Measurements from ENCODE around the gene UTP25.

UTP25 gene

DNA sequence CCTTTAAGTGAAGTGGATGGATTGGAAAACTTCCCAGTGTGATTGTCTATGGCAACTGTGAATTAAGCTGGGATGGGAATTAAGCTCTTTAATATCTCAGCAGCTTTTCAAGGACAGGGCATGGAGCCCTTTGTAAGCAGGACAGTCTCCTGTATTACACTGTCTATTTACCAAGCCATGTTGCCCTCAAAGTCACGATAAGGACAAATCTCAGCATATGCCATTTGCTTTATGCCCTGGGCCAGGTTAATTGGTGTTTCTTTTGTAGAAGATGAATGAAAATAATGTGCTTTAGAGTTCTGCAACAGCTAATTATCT is 17.6 kb downstream of the UTP25 start:
- no peak for DNase-seq

DNA sequence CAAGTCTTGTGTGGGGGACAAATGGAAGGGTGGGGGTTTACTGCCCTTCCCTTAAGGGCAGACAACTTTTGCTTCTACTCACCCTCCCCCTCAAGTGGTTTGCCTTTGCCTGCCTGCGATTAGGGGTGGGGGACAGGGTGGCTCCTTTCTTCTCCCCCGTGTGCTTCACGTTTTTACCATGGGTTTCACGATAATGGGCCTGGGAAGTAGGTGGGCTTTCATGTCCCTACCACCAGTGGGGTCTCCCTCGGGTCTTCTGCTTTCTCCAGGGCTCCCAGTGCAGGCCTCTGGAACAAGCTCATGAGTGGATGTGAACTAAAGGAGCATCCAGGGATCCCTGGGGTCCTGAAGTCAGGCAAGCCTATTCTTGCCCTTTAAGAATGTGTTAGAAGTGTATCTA is 21.6 kb downstream of the UTP25 start:
- no peak for DNase-seq

DNA sequence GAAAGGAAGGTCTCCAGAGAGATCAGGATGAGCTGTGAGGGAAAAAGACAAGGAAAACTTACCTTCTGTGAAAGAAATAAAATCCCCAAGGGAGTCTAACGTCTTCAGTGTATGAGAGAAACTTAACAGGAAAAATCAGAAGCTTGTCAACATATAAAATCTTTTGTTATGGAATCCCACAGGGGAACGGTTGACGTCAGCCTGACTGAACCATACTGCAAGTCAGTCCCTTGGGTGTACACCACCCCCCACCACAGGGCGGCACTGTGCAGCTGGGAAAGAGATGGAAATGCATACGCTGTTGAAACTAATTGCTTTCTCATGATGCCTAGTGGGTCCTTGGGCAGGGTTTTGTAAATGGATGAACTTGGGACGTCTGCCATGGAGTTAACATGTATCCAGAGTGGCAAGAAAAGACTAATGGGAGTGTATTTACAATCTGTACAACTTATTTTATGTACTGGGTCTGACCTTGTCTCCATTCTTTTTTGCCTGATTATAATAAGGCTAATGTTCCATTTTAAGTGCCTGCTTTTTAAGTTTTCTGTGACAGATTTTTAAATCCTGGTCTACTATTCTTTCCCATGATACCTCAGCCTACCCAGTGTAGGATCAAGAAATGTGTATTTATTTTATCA is 22.7 kb downstream of the UTP25 start:
- peak; percentile 19 for DNase-seq

DNA sequence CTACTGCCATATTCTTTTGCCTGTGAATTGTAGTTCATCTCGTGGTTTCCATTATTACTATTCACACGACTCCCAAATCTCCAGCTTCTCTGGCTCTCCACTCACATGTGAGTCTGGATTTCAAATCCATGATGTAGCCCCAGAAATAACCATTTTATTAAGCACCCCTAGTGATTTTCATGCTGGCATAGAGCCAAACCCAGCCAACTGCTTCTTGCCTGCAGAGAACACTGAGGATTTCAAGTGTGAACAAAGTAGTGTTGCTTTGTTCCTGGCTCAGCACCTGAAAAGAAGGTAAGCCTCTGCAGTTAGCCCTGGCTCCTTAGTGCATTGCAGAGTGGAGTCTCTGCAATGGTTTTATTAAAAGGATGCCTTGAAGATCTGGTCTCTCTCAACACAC is 25.9 kb downstream of the UTP25 start:
- DNase-seq: no peak

DNA sequence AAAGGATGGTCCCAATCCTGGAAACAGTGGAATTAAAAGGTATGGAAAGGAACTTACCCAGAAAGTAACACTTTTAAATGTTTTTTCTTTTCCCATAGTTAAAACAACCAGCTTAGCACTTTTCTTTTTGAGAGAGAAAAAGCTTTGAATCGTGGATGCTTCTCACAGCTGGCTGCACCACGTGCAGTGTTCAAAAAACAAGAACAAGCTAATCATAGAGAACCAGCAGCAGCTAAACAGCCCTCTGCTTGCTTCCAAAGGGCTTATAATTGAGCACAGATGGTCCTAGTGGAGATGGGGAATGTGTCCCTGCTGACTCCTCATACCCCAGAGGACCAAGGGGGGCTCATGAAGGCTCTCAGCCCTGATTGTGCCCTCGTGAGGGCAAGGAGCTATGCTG is 26.4 kb downstream of the UTP25 start:
- no peak for DNase-seq

DNA sequence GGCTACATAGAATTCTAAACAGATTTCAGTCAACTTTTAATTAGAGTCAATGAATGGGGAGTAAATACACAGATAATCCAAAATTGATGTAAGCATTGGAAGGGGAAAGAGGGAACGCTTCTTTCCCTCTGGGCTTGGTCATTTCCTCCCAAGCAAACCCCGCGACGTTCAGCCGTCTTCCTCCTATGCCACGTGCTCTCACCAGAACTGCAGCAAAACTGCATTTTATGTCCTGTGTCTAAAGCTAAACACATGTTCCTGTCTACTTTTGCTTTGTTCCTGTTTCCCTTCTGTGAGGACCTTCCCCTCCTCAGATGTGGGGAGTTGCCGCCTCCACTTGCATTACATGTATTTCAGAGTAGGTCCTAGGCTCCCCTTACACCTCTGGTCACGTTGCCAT is 27.2 kb downstream of the UTP25 start:
- no peak for DNase-seq

DNA sequence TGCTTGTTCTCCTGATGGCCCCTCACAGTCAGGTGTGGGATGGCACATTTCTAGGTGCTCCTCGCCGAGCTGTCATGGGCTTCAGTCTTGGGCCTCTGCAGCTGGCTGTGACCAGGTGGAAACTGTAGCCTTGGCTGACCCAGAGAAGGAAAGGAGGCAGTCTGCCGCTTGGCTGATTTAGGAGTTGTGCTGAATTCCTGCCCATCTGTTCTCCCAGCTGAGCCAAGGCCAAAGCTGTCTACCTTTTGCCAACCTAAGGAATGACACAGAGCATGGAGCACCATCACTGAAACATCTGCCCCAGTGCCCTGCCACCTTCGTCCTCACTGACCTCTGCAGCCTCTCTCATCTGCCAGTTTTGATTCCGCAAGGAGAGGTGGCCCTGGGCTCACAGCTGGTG is 27.9 kb downstream of the UTP25 start:
- DNase-seq: no peak

DNA sequence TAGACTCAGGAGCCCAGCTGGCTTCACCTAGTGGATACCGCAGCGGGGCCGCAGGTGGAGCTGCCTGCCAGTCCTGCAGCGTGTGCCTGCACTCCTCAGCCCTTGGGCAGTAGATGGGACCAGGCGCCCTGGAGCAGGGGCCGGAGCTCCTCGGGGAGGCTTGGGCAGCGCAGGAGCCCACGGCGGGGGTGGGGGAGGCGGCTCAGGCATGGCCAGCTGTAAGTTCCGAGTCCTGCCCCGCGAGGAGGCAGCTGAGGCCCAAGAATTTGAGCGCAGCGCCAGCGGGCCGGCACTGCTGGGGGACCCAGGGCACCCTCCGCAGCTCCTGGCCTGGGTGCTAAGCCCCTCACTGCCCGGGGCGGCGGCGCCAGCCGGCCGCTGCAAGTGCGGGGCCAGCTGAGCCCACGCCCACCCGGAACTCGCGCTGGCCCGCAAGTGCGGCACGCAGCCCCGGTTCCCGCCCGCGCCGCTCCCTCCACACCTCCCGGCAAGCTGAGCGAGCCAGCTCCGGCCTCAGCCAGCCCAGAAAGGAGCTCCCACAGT is 30.9 kb downstream of the UTP25 start:
- no peak for DNase-seq

DNA sequence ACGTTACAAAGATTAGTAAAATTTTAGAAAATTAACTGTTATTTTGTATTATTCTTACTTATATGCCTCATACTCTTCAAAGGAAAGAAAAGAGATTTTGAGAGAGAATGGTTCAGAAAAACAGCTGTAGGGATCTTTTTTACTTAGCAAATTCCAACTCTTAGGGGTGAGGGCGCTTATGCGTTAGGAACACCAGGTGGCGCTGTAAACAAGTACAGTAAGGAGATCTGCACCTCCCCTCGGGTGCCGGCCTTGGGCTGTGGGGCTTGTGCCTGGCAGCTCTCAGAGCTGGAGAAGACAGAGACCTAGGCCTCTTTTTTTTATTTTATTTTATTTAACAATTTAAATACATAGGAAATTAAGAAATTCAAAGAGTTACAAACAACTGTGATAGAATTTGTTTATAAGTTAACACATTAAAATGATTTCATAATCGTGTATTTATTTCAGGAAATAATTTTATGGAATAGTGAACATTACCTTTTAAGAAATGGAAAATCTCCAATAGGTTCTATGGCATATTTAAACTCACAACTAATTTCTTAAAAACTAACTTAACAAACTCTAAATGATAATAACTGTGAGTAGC is 32.6 kb downstream of the UTP25 start:
- DNase-seq: peak; percentile 88

DNA sequence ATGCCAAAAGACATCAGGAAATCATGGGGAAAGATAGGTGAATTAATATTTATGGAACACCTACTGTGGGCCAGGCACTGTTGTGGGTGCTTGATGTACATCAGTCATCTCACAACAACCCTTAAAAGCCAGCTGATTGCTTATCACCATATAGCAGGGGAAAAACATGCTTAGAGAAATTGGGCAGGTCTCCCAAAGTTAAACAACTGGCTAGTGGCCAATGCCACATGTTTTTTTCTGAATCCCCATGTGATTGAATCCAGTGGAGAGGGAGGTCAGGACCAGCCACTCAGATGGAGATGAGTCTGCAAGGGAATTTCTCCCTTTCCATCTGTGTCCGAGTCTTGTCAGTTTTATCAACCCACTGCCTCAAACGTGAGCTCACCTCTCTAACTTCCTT is 33.5 kb downstream of the UTP25 start:
- DNase-seq: no peak

DNA sequence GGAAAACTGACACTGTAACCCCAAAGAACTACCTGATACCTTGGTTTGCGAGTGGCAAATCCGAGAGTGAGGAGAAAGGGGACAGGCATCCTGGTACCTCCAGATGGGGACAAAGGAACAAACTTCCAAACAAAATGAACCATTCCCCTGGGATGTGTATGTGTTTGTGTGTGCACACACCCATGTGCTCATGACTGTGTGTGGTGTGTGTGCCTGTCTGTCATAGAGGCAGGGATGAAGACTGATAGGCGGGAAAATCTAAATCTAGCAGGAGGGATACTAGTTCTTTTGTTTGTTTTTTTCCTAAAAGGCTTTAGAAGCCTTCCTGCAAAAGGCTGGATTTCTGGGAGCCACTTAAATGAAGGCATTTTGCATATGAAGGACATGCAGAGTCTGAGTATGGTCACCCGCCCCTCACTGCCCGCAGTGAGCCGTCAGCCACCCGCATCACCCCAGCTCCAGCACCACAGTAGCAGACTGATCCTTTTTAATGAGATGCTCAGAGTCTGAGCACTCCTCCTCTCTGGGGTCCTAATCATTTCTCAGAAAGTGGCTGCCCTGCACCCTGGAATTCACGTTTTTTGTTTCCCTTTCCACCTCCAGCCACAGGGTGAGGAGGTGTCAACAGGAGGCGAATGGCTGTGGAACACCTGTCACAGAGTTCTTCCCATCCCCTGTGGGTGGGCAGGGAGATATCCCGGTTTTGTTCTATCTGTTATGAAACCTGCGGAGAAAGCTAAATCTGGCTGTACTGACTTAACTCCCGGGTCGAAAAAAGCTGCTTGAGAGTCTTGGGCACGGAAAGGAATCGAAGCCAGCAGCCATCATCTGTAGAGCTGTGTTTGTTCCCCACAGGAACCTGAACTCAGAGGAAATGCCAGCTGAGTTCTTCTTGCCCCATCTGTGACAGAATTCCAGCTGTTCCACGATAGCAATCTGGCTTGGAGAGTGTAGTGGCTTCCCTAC is 34.9 kb downstream of the UTP25 start:
- no peak for DNase-seq

DNA sequence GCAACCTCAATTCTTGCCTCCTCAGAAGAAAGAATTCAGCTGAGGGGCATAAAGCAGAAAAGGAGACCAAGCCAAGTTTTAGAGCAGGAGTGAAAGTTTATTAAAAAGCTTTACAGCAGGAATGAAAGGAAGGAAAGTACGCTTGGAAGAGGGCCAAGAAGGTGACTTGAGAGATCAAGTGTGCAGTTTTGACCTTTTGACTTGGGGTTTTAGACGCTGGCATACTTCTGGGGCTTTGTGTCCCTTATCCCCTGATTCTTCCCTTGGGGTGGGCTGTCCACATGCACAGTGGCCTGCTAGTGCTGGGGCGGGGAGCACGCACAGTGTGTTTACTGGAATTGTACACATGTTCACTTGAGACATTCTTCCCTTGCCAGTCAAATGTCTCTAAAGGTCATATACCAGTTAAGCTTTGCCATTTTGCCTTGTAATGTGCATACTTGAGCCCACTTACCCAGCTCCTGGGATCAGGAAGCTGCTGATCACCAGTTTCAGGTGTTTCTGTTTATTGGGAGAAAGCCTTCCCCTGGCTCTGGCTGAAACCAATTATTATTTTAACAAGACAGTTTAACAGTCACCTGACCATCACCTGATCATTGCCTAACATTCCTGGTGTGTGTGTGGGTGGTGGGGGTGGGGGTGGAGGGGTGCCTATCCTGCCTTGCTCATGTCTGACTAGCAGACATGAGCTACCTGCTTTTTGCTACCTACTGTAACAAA is 36.2 kb downstream of the UTP25 start:
- DNase-seq: peak; percentile 68

DNA sequence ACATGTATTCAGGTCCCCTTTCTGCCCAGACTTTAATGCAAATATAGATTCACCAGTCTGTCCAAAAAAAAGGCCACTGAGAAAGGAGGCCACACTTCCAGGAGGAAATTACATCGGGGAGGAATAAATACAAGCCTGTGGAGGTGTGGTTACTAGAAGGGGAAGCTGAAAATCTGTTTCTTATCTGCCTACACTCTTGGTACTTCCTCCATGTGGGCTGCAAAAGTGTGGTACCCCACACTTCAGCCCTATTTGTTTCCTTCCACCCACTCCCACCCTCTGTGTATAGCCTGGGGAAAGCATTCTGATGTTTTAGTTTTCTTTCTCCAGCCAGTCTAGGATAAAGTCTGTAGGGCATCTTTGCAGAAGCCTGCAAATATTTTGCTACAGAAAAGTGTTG is 38.4 kb downstream of the UTP25 start:
- DNase-seq: no peak

DNA sequence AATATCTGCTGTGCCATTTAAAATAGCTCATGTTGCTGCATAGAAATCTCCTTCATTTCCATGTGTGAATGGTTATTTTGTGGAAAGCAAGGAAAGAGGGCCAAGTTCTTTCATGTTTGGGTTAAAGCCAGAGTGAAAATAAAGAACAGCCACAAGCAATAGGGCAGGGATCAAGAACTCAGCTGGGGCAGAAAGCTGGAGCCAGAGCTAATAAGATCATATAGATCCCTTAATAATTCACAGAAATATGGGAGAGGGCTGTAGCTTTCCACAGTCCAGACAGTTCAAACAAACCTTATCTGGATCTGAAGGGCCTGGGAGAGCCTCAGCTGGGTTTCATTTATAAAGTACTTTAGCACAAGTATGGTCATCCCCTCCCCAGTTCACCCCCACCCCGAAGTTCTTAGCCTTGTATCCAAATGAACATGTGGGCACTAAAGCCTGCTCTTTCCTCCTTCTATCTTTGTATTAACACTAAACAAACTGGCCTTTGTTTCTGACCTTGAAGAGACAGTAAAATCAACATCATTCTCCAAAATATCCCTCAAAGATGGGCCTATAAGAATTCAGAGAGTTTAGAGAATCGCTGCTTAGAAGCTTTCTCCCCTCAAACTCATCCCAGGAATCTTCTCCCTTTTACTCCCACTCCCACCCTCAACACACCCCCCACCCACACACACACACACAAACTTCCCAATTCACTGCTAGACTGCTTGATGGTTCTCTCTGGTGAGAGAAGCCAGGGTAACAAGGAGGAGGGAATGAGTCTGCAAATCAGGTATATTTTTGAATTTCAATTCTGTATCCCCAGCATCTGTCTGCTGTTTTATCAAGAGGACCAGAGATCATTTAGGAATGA is 41.7 kb downstream of the UTP25 start:
- no peak for DNase-seq

DNA sequence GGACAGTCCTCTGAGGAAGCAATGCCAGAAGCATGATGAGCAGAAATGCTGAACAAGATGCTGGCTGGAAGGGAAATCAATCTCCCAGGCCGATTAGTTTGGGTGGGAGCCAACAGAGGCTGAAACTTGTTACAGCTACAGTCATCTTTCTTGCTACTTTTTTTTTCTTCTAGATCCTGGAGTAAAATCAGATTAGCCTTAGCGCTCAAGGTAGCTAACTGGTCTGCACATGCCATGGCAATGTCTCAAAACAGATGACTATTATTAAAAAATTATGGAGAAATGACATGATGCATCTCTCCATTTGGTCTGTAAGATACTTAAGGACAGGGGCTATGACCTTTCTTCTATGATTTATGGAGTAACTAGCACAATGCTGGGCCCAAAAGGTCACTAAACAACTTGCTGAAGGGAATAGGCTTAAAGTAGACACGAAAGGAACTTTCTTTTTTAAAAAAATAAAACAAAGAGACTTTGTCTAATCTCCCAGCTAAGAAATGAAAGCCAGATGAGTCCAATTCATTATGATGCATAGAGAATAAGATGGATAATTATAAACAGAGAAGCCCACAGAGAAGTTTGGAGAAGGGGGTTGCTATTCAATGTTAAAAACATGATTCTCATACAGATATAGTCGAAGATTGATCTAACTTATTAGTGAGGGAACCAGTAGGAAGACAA is 42.5 kb downstream of the UTP25 start:
- DNase-seq: no peak

DNA sequence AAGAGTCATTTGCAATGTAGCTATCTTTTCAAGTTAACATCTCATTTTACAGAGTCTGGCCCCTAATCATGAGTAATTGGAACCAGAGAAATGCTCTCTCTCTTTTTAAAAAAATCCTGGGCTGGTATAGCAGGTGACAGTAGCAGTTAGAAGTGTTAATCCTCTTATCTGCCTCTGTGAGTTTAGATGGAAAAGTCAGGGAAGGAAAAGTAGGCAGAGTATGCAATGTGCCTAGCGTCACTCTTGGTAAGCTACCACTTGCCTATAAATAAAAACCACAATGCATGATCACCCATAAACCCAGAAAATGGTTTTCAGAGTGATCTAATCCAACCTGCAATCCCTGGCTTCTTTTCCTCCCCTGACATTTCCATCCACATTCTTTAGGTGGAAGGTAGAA is 43.2 kb downstream of the UTP25 start:
- no peak for DNase-seq

DNA sequence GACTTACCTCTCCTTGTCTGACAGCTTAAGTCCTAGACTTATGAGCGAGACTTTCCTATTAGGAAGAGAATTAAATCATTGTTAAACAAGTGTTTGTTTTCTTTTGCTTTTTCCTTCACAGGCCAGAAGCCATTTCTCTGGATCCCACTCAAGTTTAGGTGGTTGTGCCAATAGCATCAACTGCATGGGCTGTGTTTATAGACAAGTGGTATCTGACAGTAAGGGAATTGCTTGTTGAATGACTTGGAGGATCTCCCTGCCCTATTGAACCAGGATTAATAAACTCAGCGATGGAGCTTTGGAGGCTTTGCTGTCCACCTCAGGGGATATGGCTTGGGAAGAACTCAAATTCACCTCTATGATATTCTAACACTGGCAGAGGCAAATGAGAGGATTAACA is 43.7 kb downstream of the UTP25 start:
- DNase-seq: no peak

DNA sequence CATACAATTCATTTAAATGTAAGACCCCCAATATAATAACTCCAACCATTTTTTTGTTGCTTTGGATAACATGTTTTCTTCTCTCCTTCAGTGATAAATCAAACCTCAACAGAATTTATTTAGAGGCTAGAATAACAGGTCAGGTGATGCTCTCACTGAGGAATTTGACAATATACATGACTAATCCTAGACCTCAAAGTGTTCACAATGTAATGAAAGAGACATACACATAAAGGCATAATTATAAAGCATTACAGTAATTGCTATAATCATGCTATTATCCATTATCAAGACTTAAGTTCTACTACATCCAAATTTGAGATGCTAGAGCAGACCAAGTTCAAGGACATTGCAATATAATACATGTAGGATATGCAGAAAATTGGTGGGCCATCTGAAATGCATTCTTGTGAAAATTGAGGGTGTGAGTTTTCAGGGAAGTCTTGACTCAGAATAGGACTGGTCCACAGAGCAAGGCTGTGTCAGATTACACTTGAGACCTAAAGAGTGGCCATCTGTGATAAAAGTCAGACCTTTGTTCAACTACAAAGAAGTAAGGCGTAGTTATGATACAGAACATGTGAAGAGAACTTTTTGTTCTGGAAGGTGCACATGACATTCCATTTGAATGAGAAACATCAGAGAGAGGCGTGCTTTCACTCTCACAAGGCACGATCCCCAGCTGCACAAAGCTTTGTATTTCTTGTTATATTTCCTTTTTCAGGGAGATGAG is 45.5 kb downstream of the UTP25 start:
- no peak for DNase-seq

DNA sequence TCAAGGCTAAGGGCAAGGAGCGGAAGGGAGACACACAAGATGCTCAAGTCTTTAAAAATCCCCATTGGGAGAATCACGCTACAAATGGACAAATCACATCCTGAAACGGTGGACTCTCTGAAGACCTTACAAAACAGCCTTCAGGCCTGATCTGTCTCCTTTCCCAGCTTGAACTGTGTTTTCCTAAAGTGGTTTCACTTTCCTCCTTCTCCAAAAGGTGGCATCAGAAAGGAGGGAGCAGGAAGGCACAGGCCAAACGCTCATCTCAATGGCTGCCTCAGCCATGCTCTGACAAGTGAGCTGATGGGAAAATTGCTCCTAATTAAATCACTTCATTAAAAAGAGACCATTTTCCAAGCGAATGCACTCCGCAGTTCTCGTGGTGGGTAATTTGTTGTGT is 47.7 kb downstream of the UTP25 start:
- no peak for DNase-seq

DNA sequence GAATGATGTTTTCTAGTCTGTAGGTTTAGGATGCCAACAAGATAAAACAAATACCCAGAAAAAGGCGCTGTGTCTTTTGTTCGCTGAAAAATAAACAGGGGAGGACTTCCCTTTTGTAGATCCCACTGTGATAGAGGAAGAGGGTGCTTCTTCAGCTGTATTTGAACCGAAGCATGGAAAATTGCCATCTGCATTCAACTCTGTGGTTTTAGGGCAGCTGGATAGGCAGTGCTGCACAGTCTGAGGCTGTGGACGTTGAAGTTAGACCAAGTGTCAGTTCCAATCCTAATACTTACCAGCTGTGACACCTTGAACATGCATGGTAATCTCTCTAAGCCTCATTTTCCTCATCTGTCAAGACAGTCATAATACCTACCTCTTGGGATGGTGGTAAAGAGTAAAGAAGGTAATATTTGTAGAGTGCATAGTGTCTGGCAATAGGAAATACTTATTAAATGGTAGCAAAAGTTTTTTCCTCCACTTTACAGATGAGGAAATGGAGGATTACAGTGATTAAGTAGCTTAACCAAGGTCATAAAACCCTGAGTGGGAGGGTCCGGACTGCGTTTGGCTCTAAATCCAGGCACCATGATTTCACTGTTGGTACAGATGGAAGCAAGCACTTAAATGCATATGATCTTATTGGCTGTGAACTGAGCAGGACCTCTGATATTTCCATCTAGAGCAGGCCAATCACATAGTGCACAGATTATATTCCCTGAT is 48.5 kb downstream of the UTP25 start:
- DNase-seq: no peak

All from RPMI8226 (cell line).